Measurements from ENCODE around the gene RBP3. TPM values are rescaled to one million over a fixed set of nuclear protein-coding genes. Genes with fewer than 3 reads are reported as not detected.

Gene RBP3
- total RNA-seq, 1 donor from 2014 or later = not detected

DNA sequence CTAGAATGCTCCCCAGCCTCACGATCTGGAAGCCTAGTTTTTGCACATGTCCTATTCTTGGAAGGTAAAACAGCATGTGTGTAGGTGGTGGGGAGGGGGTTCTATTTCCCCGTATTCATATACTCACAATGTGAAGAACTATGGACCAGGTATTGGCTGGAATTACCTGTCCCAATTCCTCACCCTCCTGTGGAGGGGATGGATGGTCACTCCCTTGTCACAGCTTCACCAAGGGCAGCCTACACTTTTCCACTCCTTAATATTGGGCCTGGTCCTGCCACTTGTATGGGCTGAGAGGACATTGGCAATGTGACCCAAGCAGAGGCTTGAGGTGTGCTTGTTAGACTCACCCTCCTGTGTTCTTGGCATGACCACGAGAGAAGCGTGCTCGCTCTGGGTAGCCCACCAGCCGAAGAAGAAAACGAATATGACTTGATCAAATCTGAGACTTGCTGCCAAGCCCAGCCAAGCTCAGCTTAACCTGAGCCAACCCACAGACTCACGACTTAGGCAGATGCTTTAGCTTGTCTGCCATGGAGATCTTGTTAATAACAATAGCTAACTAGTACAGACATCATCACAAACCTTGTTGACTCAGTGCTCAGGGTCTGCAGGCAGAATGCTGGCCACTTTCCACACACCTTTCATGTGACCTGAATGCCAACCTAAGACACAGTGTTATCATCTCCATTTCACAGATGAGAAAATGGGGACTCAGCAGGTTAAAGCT lies 18.7 kb downstream of the RBP3 start:
- Mint-ChIP-seq H3K4me3 (ENCODE audit: unreplicated experiment) (no peak overlapping the region), H3K36me3 (ENCODE audit: unreplicated experiment) (no peaks in the 10 kb centered on the region)
- TF ChIP-seq, protein P1, sequence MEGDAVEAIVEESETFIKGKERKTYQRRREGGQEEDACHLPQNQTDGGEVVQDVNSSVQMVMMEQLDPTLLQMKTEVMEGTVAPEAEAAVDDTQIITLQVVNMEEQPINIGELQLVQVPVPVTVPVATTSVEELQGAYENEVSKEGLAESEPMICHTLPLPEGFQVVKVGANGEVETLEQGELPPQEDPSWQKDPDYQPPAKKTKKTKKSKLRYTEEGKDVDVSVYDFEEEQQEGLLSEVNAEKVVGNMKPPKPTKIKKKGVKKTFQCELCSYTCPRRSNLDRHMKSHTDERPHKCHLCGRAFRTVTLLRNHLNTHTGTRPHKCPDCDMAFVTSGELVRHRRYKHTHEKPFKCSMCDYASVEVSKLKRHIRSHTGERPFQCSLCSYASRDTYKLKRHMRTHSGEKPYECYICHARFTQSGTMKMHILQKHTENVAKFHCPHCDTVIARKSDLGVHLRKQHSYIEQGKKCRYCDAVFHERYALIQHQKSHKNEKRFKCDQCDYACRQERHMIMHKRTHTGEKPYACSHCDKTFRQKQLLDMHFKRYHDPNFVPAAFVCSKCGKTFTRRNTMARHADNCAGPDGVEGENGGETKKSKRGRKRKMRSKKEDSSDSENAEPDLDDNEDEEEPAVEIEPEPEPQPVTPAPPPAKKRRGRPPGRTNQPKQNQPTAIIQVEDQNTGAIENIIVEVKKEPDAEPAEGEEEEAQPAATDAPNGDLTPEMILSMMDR (IDR thresholded peaks at IDR 0.05; ENCODE audit: partially characterized antibody, unreplicated experiment) = no peak

DNA sequence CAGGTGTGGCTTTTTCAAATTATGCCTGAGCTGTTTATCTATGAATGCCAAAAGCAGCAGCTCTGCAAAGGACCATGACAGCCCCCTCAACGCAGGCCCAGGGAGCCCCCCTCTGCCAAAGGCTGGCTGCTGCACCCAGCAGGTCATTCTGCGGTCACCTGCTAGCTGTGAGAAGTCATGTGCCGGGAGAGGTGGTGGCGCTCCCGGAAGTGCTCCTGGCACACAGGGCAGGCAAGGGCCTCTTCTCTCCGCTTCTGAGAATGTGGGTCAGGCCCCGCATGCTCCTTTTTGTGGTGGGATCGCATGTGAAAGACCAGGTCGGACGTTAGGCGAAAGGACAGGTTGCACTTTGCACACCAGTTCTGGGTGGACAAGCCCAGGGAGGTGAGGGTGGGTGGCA lies 19.5 kb downstream of the RBP3 start:
- H3K4me3 Mint-ChIP-seq (ENCODE audit: unreplicated experiment) = no peak overlapping the region
- peaks cover 6% of the 10 kb centered on the region for H3K4me1 Mint-ChIP-seq (ENCODE audit: low read depth, unreplicated experiment)
- peaks cover 4% of the 10 kb centered on the region for H3K27me3 Mint-ChIP-seq (ENCODE audit: unreplicated experiment)
- no peaks in the 10 kb centered on the region for H3K36me3 Mint-ChIP-seq (ENCODE audit: unreplicated experiment)
- DNase-seq = no peak
- TF ChIP-seq, protein P1 (IDR thresholded peaks at IDR 0.05; ENCODE audit: partially characterized antibody, unreplicated experiment) = no peak
- no peak overlapping the region for H3K27ac Mint-ChIP-seq (ENCODE audit: unreplicated experiment)
- H3K9me3 Mint-ChIP-seq (ENCODE audit: unreplicated experiment) = peaks cover 4% of the 10 kb centered on the region

More for the DNA sequence above, 18.7 kb downstream of the RBP3 start:
- peaks cover 6% of the 10 kb centered on the region for H3K4me1 Mint-ChIP-seq (ENCODE audit: low read depth, unreplicated experiment)
- peaks cover 4% of the 10 kb centered on the region for H3K27me3 Mint-ChIP-seq (ENCODE audit: unreplicated experiment)
- no peak overlapping the region for H3K27ac Mint-ChIP-seq (ENCODE audit: unreplicated experiment)
- DNase-seq = no peak
- peaks cover 4% of the 10 kb centered on the region for H3K9me3 Mint-ChIP-seq (ENCODE audit: unreplicated experiment)

DNA sequence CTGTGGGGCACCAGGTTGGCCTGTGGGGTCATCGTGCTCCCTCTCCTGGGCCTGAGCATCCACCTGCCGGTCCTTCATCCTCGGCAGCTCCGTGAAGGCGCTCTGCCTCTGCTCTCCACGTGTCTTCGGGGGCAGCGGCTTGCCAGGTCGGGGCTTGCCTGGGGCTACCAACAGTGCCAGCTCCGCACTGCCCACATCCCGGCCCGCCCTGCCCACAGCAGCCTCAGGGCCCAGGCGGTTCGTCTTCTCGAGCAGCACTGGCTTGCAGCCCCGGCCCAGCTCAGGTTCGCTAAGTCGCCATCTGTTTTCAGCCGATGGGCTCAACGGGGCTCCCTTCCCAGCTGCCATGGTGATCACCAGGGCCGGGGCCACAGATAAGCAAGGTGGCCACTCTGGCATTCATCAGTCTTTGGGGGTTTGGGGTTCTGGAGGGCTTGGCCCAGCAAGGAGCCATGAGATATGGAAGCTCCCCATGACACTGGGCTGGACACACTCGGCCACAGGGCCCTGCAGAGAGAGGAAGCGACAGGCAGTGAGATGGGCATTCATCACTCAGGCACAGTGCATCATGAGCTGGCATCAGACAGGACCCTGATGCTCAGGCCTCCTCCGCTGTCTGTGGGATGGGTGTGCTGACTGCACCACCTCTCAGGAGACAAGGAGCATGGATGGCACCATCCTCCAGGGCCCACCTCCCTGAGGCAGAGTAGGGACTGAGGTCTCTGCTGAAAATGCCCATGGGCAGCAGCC lies 20.4 kb downstream of the RBP3 start:
- Mint-ChIP-seq H3K27ac (ENCODE audit: unreplicated experiment) (no peak overlapping the region), H3K4me3 (ENCODE audit: unreplicated experiment) (no peak overlapping the region), H3K4me1 (ENCODE audit: low read depth, unreplicated experiment) (peaks cover 6% of the 10 kb centered on the region), H3K27me3 (ENCODE audit: unreplicated experiment) (peaks cover 6% of the 10 kb centered on the region), H3K9me3 (ENCODE audit: unreplicated experiment) (peaks cover 4% of the 10 kb centered on the region), H3K36me3 (ENCODE audit: unreplicated experiment) (no peaks in the 10 kb centered on the region)
- no peak for DNase-seq
- TF ChIP-seq, protein P1 (IDR thresholded peaks at IDR 0.05; ENCODE audit: partially characterized antibody, unreplicated experiment) = no peak

DNA sequence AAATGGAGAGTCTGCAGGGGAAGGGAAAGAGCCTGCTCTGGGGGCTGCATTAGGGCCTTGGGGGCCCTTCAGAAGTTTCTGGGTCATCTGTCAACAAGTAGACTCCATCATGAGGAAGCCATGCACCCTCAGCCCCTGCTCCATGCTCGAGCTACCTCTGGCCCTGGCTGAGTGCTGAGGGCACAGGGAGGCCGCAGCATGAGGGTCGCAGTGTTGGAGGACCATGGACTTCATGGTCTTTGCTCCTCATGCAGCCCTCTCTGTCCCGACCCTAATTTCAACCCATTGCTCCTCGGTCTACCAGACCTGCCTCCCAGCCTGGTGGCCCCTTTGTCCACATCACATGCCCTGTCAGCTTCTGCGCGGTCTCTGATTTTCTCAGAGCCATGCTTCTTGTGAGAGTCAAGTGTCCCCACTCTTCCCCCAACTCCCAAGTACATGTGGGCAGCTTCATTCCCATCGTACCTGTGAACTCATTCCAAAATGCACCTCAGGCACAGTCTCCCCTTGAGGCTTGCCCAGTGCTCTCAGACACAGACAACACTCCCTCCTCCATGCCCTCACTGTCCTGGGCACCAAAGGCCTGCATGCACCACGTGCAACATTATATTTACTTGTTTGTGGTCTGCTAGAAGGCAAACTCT lies 21.2 kb downstream of the RBP3 start:
- no peaks in the 10 kb centered on the region for H3K36me3 Mint-ChIP-seq (ENCODE audit: unreplicated experiment)
- DNase-seq = no peak
- TF ChIP-seq, protein P1 (IDR thresholded peaks at IDR 0.05; ENCODE audit: partially characterized antibody, unreplicated experiment) = no peak
- no peak overlapping the region for H3K4me3 Mint-ChIP-seq (ENCODE audit: unreplicated experiment)
- H3K27ac Mint-ChIP-seq (ENCODE audit: unreplicated experiment) = peak overlapping the region; percentile 43
- H3K9me3 Mint-ChIP-seq (ENCODE audit: unreplicated experiment) = peaks cover 4% of the 10 kb centered on the region
- peaks cover 6% of the 10 kb centered on the region for H3K27me3 Mint-ChIP-seq (ENCODE audit: unreplicated experiment)
- peaks cover 6% of the 10 kb centered on the region for H3K4me1 Mint-ChIP-seq (ENCODE audit: low read depth, unreplicated experiment)

Data from glutamatergic neuron (in vitro differentiated cells).